Measurements from ENCODE around the gene SIPA1L3. TPM values are rescaled to one million over a fixed set of nuclear protein-coding genes. Genes with fewer than 3 reads are reported as not detected.
A peak's percentile ranks its signal among the peaks of the same experiment; 100 is the strongest.

Gene SIPA1L3
- total and polyA plus RNA-seq, 8 donors: 19.7 to 44.8 (median 25.8) TPM

GRCh38 chr19:37957176-37957575 lies 50.2 kb downstream of the SIPA1L3 start:
- intact Hi-C loops (cut with DNase I): no loop called here
- no peak overlapping the region for H3K27ac ChIP-seq
- TF ChIP-seq CTCF (IDR thresholded peaks at IDR 0.05): no peak
- 82 to 91% methylated on average over 1 of the region's 1 CpG for WGBS, 2 donors
- H3K36me3 ChIP-seq: no peaks in the 10 kb centered on the region
- H3K4me1 ChIP-seq: peaks cover 0 to 7% (median 0%) of the 10 kb centered on the region in 3 donors
- ATAC-seq (no peak), FAIRE-seq (no peak), DNase-seq (no peak)
- H3K4me3 ChIP-seq: no peak overlapping the region
- H3K9me3 ChIP-seq: no peaks in the 10 kb centered on the region
- H3K27me3 ChIP-seq: no peaks in the 10 kb centered on the region

GRCh38 chr19:37959665-37960114 lies 52.7 kb downstream of the SIPA1L3 start:
- no peaks in the 10 kb centered on the region for H3K27me3 ChIP-seq
- peaks cover 0 to 13% (median 13%) of the 10 kb centered on the region in 3 donors for H3K4me1 ChIP-seq
- DNase-seq: no peak
- H3K27ac ChIP-seq: no peak overlapping the region
- FAIRE-seq: no peak
- no peak for TF ChIP-seq CTCF (IDR thresholded peaks at IDR 0.05)
- no peak for ATAC-seq
- WGBS, 2 donors: 76 to 80% methylated on average over 3 of the region's 3 CpGs
- no peaks in the 10 kb centered on the region for H3K9me3 ChIP-seq
- no peak overlapping the region for H3K4me3 ChIP-seq
- no peaks in the 10 kb centered on the region for H3K36me3 ChIP-seq
- intact Hi-C loops (cut with DNase I): no loop called here

- ATAC-seq (no peak), FAIRE-seq (no peak)
Measured at GRCh38 chr19:37961198-37961597, 54.2 kb downstream of the SIPA1L3 start.

GRCh38 chr19:37963190-37963936 lies 56.4 kb downstream of the SIPA1L3 start:
- H3K4me1 ChIP-seq: peaks cover 0 to 13% (median 13%) of the 10 kb centered on the region in 3 donors
- WGBS, 2 donors: 91 to 93% methylated on average over 4 of the region's 4 CpGs
- no peaks in the 10 kb centered on the region for H3K27me3 ChIP-seq
- intact Hi-C loops (cut with DNase I): no loop called here
- FAIRE-seq: no peak
- peak; percentile 35 to 85 (median 52) for ATAC-seq
- H3K4me3 ChIP-seq: no peak overlapping the region
- H3K36me3 ChIP-seq: no peaks in the 10 kb centered on the region
- H3K9me3 ChIP-seq: no peaks in the 10 kb centered on the region
- no peak for TF ChIP-seq CTCF (IDR thresholded peaks at IDR 0.05)
- peak in 1 of 6 donors; percentile 33 for DNase-seq
- peak overlapping the region in 3 of 4 donors; percentile 4 to 23 (median 5) for H3K27ac ChIP-seq

More at GRCh38 chr19:37961198-37961597, 54.2 kb downstream of the SIPA1L3 start:
- H3K27ac ChIP-seq: no peak overlapping the region
- H3K27me3 ChIP-seq: no peaks in the 10 kb centered on the region
- peaks cover 0 to 13% (median 13%) of the 10 kb centered on the region in 3 donors for H3K4me1 ChIP-seq
- H3K9me3 ChIP-seq: no peaks in the 10 kb centered on the region
- no peaks in the 10 kb centered on the region for H3K36me3 ChIP-seq
- intact Hi-C loops (cut with DNase I): no loop called here
- WGBS, 2 donors: 97 to 99% methylated on average over 4 of the region's 4 CpGs
- no peak overlapping the region for H3K4me3 ChIP-seq
- DNase-seq: no peak
- no peak for TF ChIP-seq CTCF (IDR thresholded peaks at IDR 0.05)

- DNase-seq: peak in 1 of 6 donors; percentile 6
- no peak for TF ChIP-seq CTCF (IDR thresholded peaks at IDR 0.05)
- H3K4me1 ChIP-seq: peaks cover 0 to 13% (median 13%) of the 10 kb centered on the region in 3 donors
- no peak overlapping the region for H3K4me3 ChIP-seq
- no peaks in the 10 kb centered on the region for H3K36me3 ChIP-seq
- H3K9me3 ChIP-seq: no peaks in the 10 kb centered on the region
- WGBS, 2 donors: 83 to 94% methylated on average over 2 of the region's 2 CpGs
- no peak for ATAC-seq
- no peak overlapping the region for H3K27ac ChIP-seq
- no peak for FAIRE-seq
- intact Hi-C loops (cut with DNase I): no loop called here
- no peaks in the 10 kb centered on the region for H3K27me3 ChIP-seq
Measured at GRCh38 chr19:37964109-37964508, 57.1 kb downstream of the SIPA1L3 start.

Data from pancreas (tissue), 10 donors.